C1 segment of cervical spinal cord (tissue), 14 donors: ENCODE data around the gene HAX1.
"Not testable (repeated sequence)": the region's sequence is repeated elsewhere in the genome, so short reads cannot be mapped to it uniquely, and the experiment has no call there.

Experiments used
- DNase-seq, 14 donors: peaks; one replicate each; lab custom pipeline; 2025; lab: John Stamatoyannopoulos, UW

The HAX1 gene

GRCh38 chr1:154276797-154277196 is 4.4 kb downstream of the HAX1 start:
- DNase-seq = no peak

- DNase-seq = not testable (repeated sequence)
Measured at GRCh38 chr1:154287591-154287990, 15.2 kb downstream of the HAX1 start.

GRCh38 chr1:154288661-154289060 is 16.2 kb downstream of the HAX1 start:
- no peak for DNase-seq

- no peak for DNase-seq
Measured at GRCh38 chr1:154290921-154291320, 18.5 kb downstream of the HAX1 start.

GRCh38 chr1:154295408-154296235 is 23.2 kb downstream of the HAX1 start:
- DNase-seq = no peak

GRCh38 chr1:154301582-154301981 is 29.2 kb downstream of the HAX1 start:
- no peak for DNase-seq

GRCh38 chr1:154304664-154305337 is 32.4 kb downstream of the HAX1 start:
- DNase-seq = no peak

- DNase-seq = no peak
Measured at GRCh38 chr1:154306151-154306550, 33.7 kb downstream of the HAX1 start.

GRCh38 chr1:154307670-154308270 is 35.3 kb downstream of the HAX1 start:
- not testable (repeated sequence) for DNase-seq

GRCh38 chr1:154309136-154309535 is 36.7 kb downstream of the HAX1 start:
- DNase-seq = not testable (repeated sequence)

- not testable (repeated sequence) for DNase-seq
Measured at GRCh38 chr1:154312229-154313065, 40.0 kb downstream of the HAX1 start.

- DNase-seq = no peak
Measured at GRCh38 chr1:154313066-154313356, 40.6 kb downstream of the HAX1 start.

- not testable (repeated sequence) for DNase-seq
Measured at GRCh38 chr1:154314226-154314625, 41.8 kb downstream of the HAX1 start.

GRCh38 chr1:154316704-154317103 is 44.3 kb downstream of the HAX1 start:
- no peak for DNase-seq

GRCh38 chr1:154318386-154318785 is 46.0 kb downstream of the HAX1 start:
- DNase-seq = no peak

GRCh38 chr1:154320882-154321608 is 48.6 kb downstream of the HAX1 start, which contains the start of gene AQP10:
TSS of gene AQP10 (plus strand) at chr1:154321093. CDS start at chr1:154321156, 63 bp downstream.
- DNase-seq = no peak

GRCh38 chr1:154321609-154321934 is 49.1 kb downstream of the HAX1 start:
- not testable (repeated sequence) for DNase-seq

- DNase-seq = no peak
Measured at GRCh38 chr1:154323493-154323892, 51.1 kb downstream of the HAX1 start.

- DNase-seq = no peak
Measured at GRCh38 chr1:154324241-154324640, 51.8 kb downstream of the HAX1 start.

GRCh38 chr1:154324669-154325582 is 52.5 kb downstream of the HAX1 start, which contains the start of gene ATP8B2:
TSS of gene ATP8B2 (plus strand) at chr1:154325525. CDS start at chr1:154328142, 2,617 bp downstream.
- peak; percentile 4 to 78 (median 53) for DNase-seq
